GM18858 (cell line): ENCODE measurements around the gene SDK1.
"Not testable (repeated sequence)": the region's sequence is repeated elsewhere in the genome, so short reads cannot be mapped to it uniquely, and the experiment has no call there.

Source experiments
- ATAC-seq: cut with Tn5 transposase; IDR thresholded peaks from one replicate; pipeline ENCODE4 v1.9.1; 2021; ENCODE audit not compliant: unreplicated experiment

SDK1 gene

DNA sequence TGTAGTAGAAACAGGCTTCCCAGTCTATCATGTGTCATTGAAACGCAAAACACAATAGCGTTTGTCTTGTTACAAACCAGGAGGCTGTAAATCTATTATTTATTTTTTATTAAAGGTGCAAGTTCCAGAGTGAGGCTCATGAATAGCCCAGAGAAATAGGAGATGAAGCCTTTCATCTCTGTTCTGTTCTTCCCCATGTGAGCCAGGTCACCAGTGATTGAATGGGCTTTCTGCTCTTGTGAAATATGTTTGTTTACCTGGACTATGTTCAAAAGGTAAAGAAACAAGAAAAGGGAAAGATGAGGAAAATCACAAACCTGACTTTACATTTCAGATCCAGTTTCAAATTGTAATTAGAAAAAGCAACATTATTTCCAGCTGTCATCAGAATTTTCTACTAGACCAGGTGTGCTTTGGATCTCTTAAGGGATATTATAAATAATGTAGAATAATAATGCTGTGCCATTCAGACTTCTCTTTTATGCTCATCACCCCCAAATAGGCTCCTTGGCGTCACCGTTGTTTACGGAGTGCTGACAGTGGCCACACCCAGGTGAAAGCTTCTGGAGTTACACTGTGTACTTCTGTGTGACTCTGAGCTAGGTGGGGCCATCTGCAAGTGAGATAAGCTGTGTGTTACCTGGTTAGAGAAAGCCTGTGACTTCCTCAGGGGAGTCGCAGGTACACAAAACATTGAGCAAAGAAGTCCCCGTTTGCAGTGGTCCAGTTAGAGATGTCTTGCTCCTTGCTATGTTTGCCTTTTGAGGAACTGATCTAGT lies 274.9 kb downstream of the SDK1 start:
- ATAC-seq: no peak

GRCh38 chr7:3578399-3578798 lies 277.3 kb downstream of the SDK1 start:
- no peak for ATAC-seq

- no peak for ATAC-seq
Measured at GRCh38 chr7:3579638-3580219, 278.7 kb downstream of the SDK1 start.

GRCh38 chr7:3582145-3582544 lies 281.1 kb downstream of the SDK1 start:
- ATAC-seq: not testable (repeated sequence)

- no peak for ATAC-seq
Measured at GRCh38 chr7:3585826-3586225, 284.8 kb downstream of the SDK1 start.

GRCh38 chr7:3588341-3588740 lies 287.3 kb downstream of the SDK1 start:
- no peak for ATAC-seq

DNA sequence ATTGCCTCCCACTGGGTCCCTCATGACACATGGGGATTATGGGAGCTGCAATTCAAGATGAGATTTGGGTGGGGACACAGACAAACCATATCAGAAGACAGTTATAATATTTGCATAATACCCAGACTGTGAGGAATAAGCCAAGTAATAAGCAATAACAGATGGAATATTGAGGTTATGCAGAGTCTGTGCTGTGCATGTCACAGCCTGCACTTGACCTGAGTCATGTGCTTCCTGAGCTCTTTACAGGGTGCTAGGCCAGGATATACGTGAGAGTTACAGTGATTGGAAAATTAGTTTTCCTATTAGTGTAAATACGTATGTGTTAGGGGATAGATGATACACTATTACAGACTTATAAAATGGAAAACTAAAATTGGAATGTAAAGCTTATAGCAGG lies 288.7 kb downstream of the SDK1 start:
- ATAC-seq: no peak

- ATAC-seq: no peak
Measured at GRCh38 chr7:3591219-3591618, 290.2 kb downstream of the SDK1 start.

GRCh38 chr7:3591944-3592343 lies 290.9 kb downstream of the SDK1 start:
- no peak for ATAC-seq

DNA sequence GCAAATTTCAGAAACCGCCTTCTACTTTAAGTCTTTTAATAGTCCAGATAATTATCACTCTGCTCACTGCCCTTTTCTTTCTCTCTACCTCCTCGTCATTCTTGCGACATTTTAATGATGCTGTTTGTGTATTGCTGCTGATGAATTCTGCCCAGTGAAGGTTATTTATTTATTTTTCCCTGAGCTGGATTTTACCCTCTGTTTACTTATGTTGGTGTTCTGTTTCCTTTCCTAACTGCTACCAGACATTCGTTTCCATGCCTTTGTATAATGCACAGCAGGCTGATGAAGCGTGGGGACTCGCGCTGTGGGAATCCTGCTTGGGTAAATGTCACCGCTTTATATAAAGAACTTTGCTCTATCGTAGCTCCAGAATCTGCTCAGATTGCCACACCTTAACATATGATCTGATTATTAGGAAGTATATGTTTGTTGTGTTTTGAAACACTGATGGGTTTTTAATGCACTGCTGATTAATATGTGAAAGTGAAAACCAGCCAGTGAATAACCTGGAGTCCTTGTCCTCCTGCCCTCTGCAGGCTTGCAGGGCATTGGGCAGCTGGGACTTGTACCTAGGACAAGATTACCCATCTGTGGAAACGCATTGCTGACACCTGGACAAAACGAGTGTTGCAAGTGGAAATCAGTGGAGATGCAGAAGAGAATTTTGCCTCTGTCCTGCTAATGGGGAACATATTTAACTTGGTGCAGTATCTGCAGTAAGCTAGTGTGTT lies 291.5 kb downstream of the SDK1 start:
- ATAC-seq: no peak

GRCh38 chr7:3594901-3595300 lies 293.8 kb downstream of the SDK1 start:
- ATAC-seq: no peak

DNA sequence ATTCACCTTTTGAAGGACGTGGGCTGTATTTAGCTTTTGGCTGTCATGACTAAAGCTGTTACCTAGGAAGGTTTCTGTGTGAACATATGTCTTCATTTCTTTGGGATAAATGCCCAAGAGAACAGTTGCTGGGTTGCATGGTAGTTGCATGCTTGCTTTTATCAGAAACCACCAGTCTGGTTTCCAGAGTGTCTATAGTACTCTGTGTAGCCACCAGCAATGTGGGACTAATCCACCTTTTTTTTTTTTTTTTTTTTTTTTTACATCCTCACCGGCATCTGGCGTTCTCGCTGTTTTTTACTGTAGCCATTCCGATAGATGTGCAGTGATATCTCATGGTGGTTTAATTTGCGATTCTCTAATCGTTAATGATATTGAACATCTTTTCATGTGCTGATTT lies 297.8 kb downstream of the SDK1 start:
- ATAC-seq: no peak

DNA sequence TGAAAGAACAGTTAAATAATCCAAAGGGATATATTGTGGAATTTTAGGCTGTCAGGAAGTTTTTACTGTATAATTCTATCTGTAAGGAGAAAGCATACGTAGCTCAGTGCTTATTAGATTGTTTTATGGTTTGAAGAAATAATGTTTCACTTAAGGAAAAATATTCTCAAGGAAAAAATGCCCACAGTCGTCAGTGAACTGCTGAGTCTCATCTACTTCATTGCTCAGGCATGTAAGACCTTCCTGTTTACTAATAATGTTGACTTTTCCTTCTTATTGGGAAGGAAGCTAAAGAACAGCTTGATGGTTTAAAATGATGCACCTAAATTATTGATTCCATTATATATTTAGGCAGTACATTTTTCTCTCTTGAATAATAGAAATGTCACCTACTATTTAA lies 304.2 kb downstream of the SDK1 start:
- no peak for ATAC-seq

GRCh38 chr7:3606436-3606835 lies 305.4 kb downstream of the SDK1 start:
- ATAC-seq: no peak

GRCh38 chr7:3607847-3608246 lies 306.8 kb downstream of the SDK1 start:
- ATAC-seq: no peak

- ATAC-seq: no peak
Measured at GRCh38 chr7:3616306-3616705, 315.3 kb downstream of the SDK1 start.

GRCh38 chr7:3630081-3630480 lies 329.0 kb downstream of the SDK1 start:
- no peak for ATAC-seq

DNA sequence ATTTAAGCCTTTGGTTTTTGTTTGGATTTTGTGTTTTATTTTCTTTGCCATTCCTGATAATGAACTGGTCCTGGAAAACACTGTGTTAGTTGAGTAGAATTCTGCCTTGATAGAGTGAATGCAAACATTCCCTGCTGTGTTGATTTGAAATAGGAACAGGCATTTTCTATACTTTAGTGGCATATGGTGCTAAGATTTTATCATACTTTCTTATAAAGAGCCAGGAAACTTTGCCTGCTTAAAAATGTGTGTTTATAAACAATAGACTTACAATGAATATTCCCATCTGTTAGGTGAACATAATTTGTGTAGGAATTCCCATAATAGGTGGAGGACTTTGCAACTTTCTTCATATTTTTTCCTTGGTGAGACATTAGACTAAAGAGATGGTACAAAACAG lies 333.3 kb downstream of the SDK1 start:
- ATAC-seq: no peak

GRCh38 chr7:3636131-3636860 lies 335.2 kb downstream of the SDK1 start:
- ATAC-seq: no peak

DNA sequence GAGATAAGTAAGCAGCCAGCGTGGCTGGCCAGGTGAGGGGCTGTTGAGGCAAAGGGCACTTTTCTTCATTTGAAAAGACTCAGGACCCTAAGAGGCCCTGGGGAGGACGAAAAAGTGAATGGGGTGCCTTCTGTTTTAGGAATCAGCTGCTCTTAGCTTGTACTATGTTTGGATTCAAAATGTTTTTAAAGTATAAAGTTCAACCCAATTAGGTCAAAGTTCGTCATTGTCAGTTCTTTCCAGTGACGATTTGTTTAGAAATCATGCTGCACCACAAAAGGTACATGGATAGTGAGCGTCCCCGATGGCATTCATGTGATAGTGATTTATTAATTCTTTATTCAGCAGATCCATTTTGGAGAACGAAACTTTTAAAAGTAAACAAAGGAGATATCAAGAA lies 338.2 kb downstream of the SDK1 start:
- no peak for ATAC-seq

DNA sequence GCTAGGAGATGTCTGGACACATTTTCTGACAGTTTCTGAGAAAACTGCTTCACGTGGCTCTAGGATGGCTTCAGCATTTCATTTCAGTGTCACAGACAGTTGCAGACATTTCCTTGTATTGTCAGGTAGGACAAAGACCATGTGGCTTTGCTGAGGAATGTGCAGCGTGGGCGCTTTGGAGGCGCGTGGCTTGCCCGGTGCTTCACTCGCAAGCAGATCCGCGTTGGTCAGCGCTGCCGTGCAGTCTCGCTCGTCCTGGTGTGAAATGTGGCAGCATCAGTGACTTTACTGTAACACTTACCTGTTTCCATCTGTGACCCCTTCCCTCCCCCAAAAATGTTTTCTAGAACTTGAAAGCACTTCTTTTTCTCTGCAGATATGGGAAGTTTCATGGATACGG lies 340.5 kb downstream of the SDK1 start:
- no peak for ATAC-seq

GRCh38 chr7:3643091-3643490 lies 342.0 kb downstream of the SDK1 start:
- ATAC-seq: no peak
